K562 (cell line): ENCODE data around the gene TRPV6. TPM values are rescaled to one million over a fixed set of nuclear protein-coding genes. Genes with fewer than 3 reads are reported as not detected.

Source experiments
- CTBP1 ChIP-seq: fragments of 450-650 bp; IDR thresholded peaks from 2 replicates; pipeline ENCODE4 v1.6.1; 2016; ENCODE audit warnings: borderline replicate concordance
- DEAF1 ChIP-seq: fragments of 450-650 bp; formaldehyde crosslinking; IDR thresholded peaks from 2 replicates; pipeline ENCODE4 v1.4.0; 2020; ENCODE audit warnings: mild to moderate bottlenecking, moderate library complexity
- DMBX1 ChIP-seq: fragments of 250-450 bp; sonication (Bioruptor Pico); IDR thresholded peaks from 2 replicates; pipeline ENCODE4 v1.8.0; 2022; ENCODE audit warnings: inconsistent platforms, mild to moderate bottlenecking, moderate library complexity, borderline replicate concordance
- FIP1L1 ChIP-seq: fragments of 200-400 bp; formaldehyde crosslinking; IDR thresholded peaks from 2 replicates; pipeline ENCODE4 v1.6.1; 2018; ENCODE audit warnings: mild to moderate bottlenecking, low read depth, low read length; ENCODE audit not compliant: poor library complexity, severe bottlenecking
- GATA2 ChIP-seq: sonication (generic); formaldehyde crosslinking; IDR thresholded peaks from 2 replicates; pipeline ENCODE4 v1.4.0; 2020; ENCODE audit warnings: mild to moderate bottlenecking, missing genetic modification reagents
- HDAC1 ChIP-seq, 2 experiments: fragments of 450-650 bp; IDR thresholded peaks; 2 replicates each; pipeline ENCODE4 v1.6.1; 2016 to 2017; ENCODE audit warnings: inconsistent platforms in 1 of 2, mild to moderate bottlenecking in 1 of 2, moderate library complexity in 1 of 2
- MCM3 ChIP-seq: fragments of 450-650 bp; IDR thresholded peaks from 2 replicates; pipeline ENCODE4 v1.6.1; 2016
- POLR2AphosphoS2 ChIP-seq: IDR thresholded peaks from 2 replicates; pipeline ENCODE4 v1.6.1; 2012; ENCODE audit warnings: low read length, improper control_type of control experiment
- ZNF12 ChIP-seq: sonication (generic); formaldehyde crosslinking; IDR thresholded peaks from 2 replicates; pipeline ENCODE4 v1.4.0; 2020; ENCODE audit warnings: mild to moderate bottlenecking, missing genetic modification reagents
- ZNF232 ChIP-seq: sonication (generic); formaldehyde crosslinking; IDR thresholded peaks from 2 replicates; pipeline ENCODE4 v1.8.0; 2022; ENCODE audit warnings: mild to moderate bottlenecking, missing genetic modification reagents
- ZNF280B ChIP-seq: fragments of 250-450 bp; sonication (Bioruptor Pico); IDR thresholded peaks from 2 replicates; pipeline ENCODE4 v1.5.1; 2021; ENCODE audit warnings: mild to moderate bottlenecking
- ZNF347 ChIP-seq: fragments of 450-650 bp; formaldehyde crosslinking; IDR thresholded peaks from 2 replicates; pipeline ENCODE4 v1.4.0; 2020; ENCODE audit warnings: low read depth, mild to moderate bottlenecking, moderate library complexity
- ZNF407 ChIP-seq: fragments of 450-650 bp; IDR thresholded peaks from 2 replicates; pipeline ENCODE4 v1.6.1; 2016; ENCODE audit warnings: low read depth
- ZNF655 ChIP-seq: fragments of 250-450 bp; sonication (Bioruptor Pico); IDR thresholded peaks from 2 replicates; pipeline ENCODE4 v1.5.0; 2021
- ZSCAN32 ChIP-seq: fragments of 450-650 bp; formaldehyde crosslinking; IDR thresholded peaks from 2 replicates; pipeline ENCODE4 v1.4.0; 2020; ENCODE audit warnings: mild to moderate bottlenecking, moderate library complexity
- polyA plus RNA-seq, 8 experiments: library from polyadenylated mRNA; depleted of rRNA in 4 of 8; stranded (reverse) in 5 of 8; unstranded in 3 of 8; fragments of >200 nt; fragmentation: Nextera tagmentation in 2 of 8; fragmentation: Illumina TruSeq in 1 of 8; extraction: Ambion mirVana in 2 of 8; extraction: Trizol in 1 of 8; gene quantifications; 2 replicates each; pipeline versions ENCODE4 v1.2.1 to v1.2.3, GENCODE V29; 2011 to 2014; ENCODE audit warnings: inconsistent platforms in 1 of 8, missing spikeins in 1 of 8
- total RNA-seq, 7 experiments: library from RNA; depleted of rRNA in 6 of 7; stranded (reverse); fragments of >200 nt in 6 of 7; fragmentation: Illumina TruSeq in 2 of 7; extraction: Trizol in 2 of 7; gene quantifications; 2 replicates each; pipeline versions ENCODE4 v1.2.1 to v1.2.3, GENCODE V29; 2011 to 2021; ENCODE audit warnings: low replicate concordance in 1 of 7

TRPV6 gene
- total and polyA plus RNA-seq, 9 of the 15 experiments (the other 6 are each of a cell fraction or from before 2014, with no cell fraction given), result 0.04 to 0.36 (median 0.11) TPM

GRCh38 chr7:142908921-142909890 is 23.7 kb upstream of the TRPV6 start (continued):
- no peak for TF ChIP-seq ZNF655 (CRISPR knock-in tag)
- no peak; the same call in 1 of the 2 replicates for TF ChIP-seq DEAF1 (CRISPR knock-in tag)
- no peak for TF ChIP-seq ZNF407
- TF ChIP-seq ZSCAN32 (CRISPR knock-in tag), result no peak
- no peak for TF ChIP-seq ZNF12 (CRISPR knock-in tag)
- no peak for TF ChIP-seq ZNF347 (CRISPR knock-in tag)
- no peak for TF ChIP-seq DMBX1 (CRISPR knock-in tag)
- no peak for TF ChIP-seq ZNF280B (CRISPR knock-in tag)
- TF ChIP-seq FIP1L1, result no peak
- TF ChIP-seq MCM3, result no peak
- 0 out of 2 replicates have a peak, but pooled peaks have one; percentile 58 for TF ChIP-seq CTBP1
- no peak for TF ChIP-seq GATA2 (CRISPR knock-in tag)
- no peak for TF ChIP-seq ZNF232 (CRISPR knock-in tag)
- TF ChIP-seq POLR2AphosphoS2, result no peak
- TF ChIP-seq HDAC1 (IDR thresholded peaks at IDR 0.05), result no peak
